Measurements from ENCODE around the gene CLASP1. TPM values are rescaled to one million over a fixed set of nuclear protein-coding genes. Genes with fewer than 3 reads are reported as not detected.
A peak's percentile ranks its signal among the peaks of the same experiment; 100 is the strongest.

Gene CLASP1
- total and polyA plus RNA-seq, 5 donors from 2014 or later: 8.7 to 72.1 (median 12.2) TPM

DNA sequence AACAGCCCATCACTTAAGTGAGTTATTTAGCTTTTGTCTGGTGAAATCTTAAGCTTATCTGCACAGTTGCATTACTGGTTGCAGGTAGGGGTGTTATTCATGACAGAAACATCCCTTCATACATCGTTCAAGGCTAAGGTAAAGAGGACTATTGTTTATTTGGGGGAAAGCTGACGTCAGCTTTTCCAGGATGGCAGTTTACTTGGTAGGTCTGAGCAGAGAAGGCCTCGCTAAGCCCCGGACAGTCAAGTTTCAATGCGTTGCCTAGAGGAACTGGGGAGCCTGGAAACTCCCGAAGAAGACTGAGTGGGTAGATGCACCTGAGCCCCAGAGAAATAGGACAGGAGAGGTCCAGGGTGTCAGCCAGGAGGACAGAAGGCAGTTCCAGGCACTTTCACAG lies 116.4 kb downstream of the CLASP1 start:
- Mint-ChIP-seq H3K4me3 (peak overlapping the region in 2 of 4 donors; percentile 48 to 94), H3K27me3 (no peaks in the 10 kb centered on the region), H3K27ac (peak overlapping the region in 1 of 3 donors; percentile 74), H3K4me1 (peaks cover 10 to 56% (median 43%) of the 10 kb centered on the region in 4 donors), H3K9me3 (no peaks in the 10 kb centered on the region), H3K36me3 (no peaks in the 10 kb centered on the region)
- no peaks in the 10 kb centered on the region for H3K27me3 ChIP-seq (ENCODE audit: control insufficient read depth, insufficient read depth, low read length)
- DNase-seq (no peak), ATAC-seq (ENCODE audit: low read depth in 2 of 2) (no peak)
- H3K4me3 ChIP-seq (ENCODE audit: low read depth, low read length): no peak overlapping the region
- H3K4me1 ChIP-seq (ENCODE audit: control insufficient read depth, insufficient read depth, low read length, poor library complexity, severe bottlenecking): peaks cover 21% of the 10 kb centered on the region
- no peak overlapping the region for H3K27ac ChIP-seq (ENCODE audit: insufficient read depth, low read length, poor library complexity, severe bottlenecking)
- H3K36me3 ChIP-seq (ENCODE audit: control insufficient read depth, insufficient read depth, low read length): no peaks in the 10 kb centered on the region
- no peaks in the 10 kb centered on the region for H3K9me3 ChIP-seq (ENCODE audit: control insufficient read depth in 2 of 2, low read length in 2 of 2)

DNA sequence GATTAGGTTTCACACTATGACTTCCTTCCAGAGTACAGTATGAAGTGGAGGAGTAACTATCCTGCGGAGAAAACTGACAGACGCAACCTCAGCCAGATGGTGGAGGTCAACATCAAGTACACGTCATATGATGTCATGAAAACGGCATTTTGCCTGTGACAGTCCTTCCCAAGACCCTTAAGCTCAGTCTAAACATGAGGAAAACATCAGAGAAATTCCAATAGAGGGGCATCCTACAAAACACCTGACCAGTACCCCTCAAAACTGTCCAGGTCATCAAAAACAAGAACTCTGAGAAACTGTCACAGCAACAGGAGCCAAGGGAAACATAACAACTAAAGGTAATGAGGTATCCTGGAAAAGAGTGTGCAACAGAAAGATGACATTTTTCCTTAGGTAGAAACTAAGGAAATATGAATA lies 116.9 kb downstream of the CLASP1 start:
- peak overlapping the region; percentile 7 to 94 (median 52) for H3K4me3 Mint-ChIP-seq
- no peaks in the 10 kb centered on the region for H3K36me3 ChIP-seq (ENCODE audit: control insufficient read depth, insufficient read depth, low read length)
- no peaks in the 10 kb centered on the region for H3K9me3 ChIP-seq (ENCODE audit: control insufficient read depth in 2 of 2, low read length in 2 of 2)
- peak overlapping the region; percentile 68 to 98 (median 85) for H3K27ac Mint-ChIP-seq
- H3K27me3 Mint-ChIP-seq: no peaks in the 10 kb centered on the region
- H3K4me3 ChIP-seq (ENCODE audit: low read depth, low read length): no peak overlapping the region
- H3K36me3 Mint-ChIP-seq: no peaks in the 10 kb centered on the region
- no peak overlapping the region for H3K27ac ChIP-seq (ENCODE audit: insufficient read depth, low read length, poor library complexity, severe bottlenecking)
- peaks cover 21% of the 10 kb centered on the region for H3K4me1 ChIP-seq (ENCODE audit: control insufficient read depth, insufficient read depth, low read length, poor library complexity, severe bottlenecking)
- H3K27me3 ChIP-seq (ENCODE audit: control insufficient read depth, insufficient read depth, low read length): no peaks in the 10 kb centered on the region
- DNase-seq (no peak), ATAC-seq (ENCODE audit: low read depth in 2 of 2) (no peak)
- peaks cover 6 to 50% (median 42%) of the 10 kb centered on the region in 4 donors for H3K4me1 Mint-ChIP-seq
- no peaks in the 10 kb centered on the region for H3K9me3 Mint-ChIP-seq

DNA sequence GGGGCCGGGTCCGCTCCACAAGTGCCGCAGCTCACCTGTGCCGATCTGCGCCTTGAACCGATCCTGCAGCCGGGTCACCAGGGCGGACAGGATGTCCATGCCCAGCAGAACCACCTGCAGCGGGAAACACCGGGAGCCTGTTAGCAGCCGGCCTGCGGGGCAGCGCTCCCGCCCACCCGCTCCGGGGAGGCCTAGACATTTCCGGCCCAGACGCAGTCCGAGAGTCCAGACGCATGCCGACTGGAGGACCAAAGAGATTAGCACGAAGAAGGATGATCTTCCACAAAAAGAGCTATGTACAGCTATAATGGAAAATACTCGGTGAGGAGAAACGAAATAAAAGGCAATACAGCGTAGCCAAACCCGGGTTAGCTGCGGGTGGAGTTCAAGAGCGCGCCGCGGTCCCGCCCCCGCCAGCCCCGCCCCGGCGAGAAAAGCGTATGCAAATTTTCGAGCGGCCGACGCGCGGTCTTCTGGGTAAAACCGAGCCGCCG lies 119.0 kb downstream of the CLASP1 start:
- peak overlapping the region; percentile 98 to 99 (median 99) for H3K27ac Mint-ChIP-seq
- Histone ChIP-seq H3K27ac (ENCODE audit: insufficient read depth, low read length, poor library complexity, severe bottlenecking) (peak overlapping the region; percentile 99), H3K36me3 (ENCODE audit: control insufficient read depth, insufficient read depth, low read length) (peaks cover 10% of the 10 kb centered on the region), H3K4me1 (ENCODE audit: control insufficient read depth, insufficient read depth, low read length, poor library complexity, severe bottlenecking) (peaks cover 21% of the 10 kb centered on the region), H3K9me3 (ENCODE audit: control insufficient read depth in 2 of 2, low read length in 2 of 2) (no peaks in the 10 kb centered on the region), H3K4me3 (ENCODE audit: low read depth, low read length) (peak overlapping the region; percentile 92), H3K27me3 (ENCODE audit: control insufficient read depth, insufficient read depth, low read length) (no peaks in the 10 kb centered on the region)
- H3K4me1 Mint-ChIP-seq: peaks cover 6 to 47% (median 40%) of the 10 kb centered on the region in 4 donors
- ATAC-seq (ENCODE audit: low read depth in 2 of 2): peak; percentile 76 to 78
- peak overlapping the region; percentile 93 to 95 (median 94) for H3K4me3 Mint-ChIP-seq
- peaks cover 5% of the 10 kb centered on the region for H3K36me3 Mint-ChIP-seq
- peak; percentile 74 to 92 (median 89) for DNase-seq
- no peaks in the 10 kb centered on the region for H3K9me3 Mint-ChIP-seq
- H3K27me3 Mint-ChIP-seq: no peaks in the 10 kb centered on the region

DNA sequence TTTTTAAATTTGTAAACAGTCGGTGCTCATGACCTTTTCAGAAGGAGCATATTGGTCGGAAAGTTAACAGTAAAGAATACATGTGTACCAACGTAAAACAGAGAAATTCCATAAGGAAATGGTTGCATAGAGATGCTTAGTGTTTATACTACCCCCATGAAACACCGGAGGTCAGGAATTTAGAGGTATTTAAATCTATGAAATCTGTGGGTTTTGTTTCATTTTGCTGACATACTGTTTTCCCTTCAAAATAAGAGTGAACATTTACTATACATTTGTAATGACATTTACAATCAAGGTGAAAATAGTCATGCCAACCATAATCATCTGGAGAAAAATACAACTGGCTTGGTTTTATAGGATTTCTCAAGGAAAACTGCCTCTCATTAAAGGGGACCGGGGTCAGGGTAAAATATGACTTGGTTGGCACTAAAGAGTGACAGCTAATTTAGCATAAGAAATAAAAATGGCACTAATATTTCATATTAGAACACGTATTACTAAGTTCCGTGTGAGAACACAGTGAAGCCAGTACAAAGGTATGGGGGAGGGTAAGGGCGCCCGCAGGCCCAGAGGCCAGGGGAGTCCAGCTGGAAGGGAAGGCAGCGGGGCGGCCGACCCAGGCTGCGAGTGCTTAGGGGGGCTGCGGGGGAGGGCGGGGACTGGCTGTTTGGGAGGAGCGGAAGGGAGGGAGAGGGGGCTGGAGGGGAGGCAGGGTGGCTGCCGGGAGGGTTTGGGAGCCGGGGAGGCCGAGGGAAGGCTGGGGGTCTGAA lies 119.6 kb downstream of the CLASP1 start:
- H3K4me1 ChIP-seq (ENCODE audit: control insufficient read depth, insufficient read depth, low read length, poor library complexity, severe bottlenecking): peaks cover 21% of the 10 kb centered on the region
- peak overlapping the region; percentile 93 to 95 (median 94) for H3K4me3 Mint-ChIP-seq
- H3K27me3 ChIP-seq (ENCODE audit: control insufficient read depth, insufficient read depth, low read length): no peaks in the 10 kb centered on the region
- H3K36me3 ChIP-seq (ENCODE audit: control insufficient read depth, insufficient read depth, low read length): peaks cover 16% of the 10 kb centered on the region
- H3K9me3 ChIP-seq (ENCODE audit: control insufficient read depth in 2 of 2, low read length in 2 of 2): no peaks in the 10 kb centered on the region
- H3K9me3 Mint-ChIP-seq: no peaks in the 10 kb centered on the region
- ATAC-seq (ENCODE audit: low read depth in 2 of 2): no peak
- H3K36me3 Mint-ChIP-seq: peaks cover 8% of the 10 kb centered on the region
- peak overlapping the region; percentile 63 for H3K4me3 ChIP-seq (ENCODE audit: low read depth, low read length)
- no peaks in the 10 kb centered on the region for H3K27me3 Mint-ChIP-seq
- peaks cover 6 to 47% (median 39%) of the 10 kb centered on the region in 4 donors for H3K4me1 Mint-ChIP-seq
- H3K27ac ChIP-seq (ENCODE audit: insufficient read depth, low read length, poor library complexity, severe bottlenecking): peak overlapping the region; percentile 99
- H3K27ac Mint-ChIP-seq: peak overlapping the region; percentile 98 to 99 (median 99)
- DNase-seq: peak in 1 of 3 donors; percentile 11

DNA sequence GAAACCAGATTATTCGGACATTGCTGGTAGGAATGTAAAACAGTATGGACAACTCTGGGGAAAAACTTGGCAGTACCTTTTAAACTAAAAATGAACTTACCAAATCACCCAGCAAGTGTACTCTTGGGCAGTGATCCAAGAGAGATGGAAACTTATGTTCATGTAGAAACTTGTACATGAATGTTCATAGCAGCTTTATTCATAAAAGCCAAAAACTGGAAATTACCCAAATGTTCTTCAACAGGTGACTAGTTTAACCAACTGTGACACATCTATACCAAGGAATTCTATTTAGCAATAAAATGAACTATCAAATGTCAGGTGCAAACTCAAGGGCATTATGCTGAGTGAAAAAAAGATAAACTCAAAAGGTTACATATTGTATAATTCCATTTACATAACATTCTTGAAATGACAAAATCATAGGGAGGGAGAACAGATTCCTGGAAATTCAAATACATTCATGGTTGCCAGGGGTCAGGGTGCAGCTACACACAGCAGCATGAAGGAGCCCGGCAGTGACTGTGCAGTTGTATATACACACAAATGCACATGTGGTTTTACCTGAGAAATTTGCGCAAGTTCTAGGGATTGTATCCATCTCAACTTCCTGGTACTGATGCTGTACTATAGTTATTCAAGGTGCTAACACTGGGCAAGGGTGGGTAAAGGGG lies 122.1 kb downstream of the CLASP1 start:
- H3K9me3 Mint-ChIP-seq: no peaks in the 10 kb centered on the region

DNA sequence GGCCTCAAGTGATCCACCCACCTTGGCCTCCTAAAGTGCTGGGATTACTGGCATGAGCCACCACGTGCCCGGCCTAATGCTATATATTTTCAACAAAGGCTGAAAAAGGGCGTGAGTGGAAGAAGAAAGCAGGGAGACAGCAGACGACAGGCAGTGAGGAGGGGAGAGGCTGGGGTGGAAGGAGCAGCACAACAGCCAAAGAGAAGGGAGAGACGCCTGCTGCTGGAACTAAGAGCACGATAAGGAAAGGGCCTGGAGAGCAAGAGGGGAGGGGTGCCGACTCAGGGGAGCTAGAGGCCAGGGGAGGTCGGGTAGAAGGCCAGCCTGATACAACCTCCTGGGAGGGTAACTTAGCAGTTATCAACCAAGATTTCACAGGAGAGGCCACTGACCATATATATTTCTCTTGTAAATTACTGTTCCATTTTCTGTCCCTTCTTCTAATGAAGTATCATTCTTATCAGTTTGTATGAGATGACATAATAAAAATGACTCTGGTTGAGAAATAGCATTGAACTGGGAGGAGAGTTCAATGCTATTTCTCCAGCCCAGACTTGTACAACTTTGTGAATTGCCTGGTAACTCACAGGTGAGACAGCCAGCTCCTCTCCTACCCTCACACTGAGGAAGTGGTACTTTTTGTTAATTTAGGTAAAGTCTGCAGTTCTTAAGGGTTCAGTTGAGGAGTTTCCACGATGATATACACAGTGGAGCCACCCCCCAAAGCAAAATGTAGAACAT lies 124.4 kb downstream of the CLASP1 start:
- no peak for ATAC-seq (ENCODE audit: low read depth in 2 of 2)
- Mint-ChIP-seq H3K4me1 (peaks cover 0 to 21% (median 20%) of the 10 kb centered on the region in 4 donors), H3K4me3 (peak overlapping the region in 1 of 4 donors; percentile 19), H3K27me3 (no peaks in the 10 kb centered on the region), H3K27ac (peak overlapping the region in 1 of 3 donors; percentile 62), H3K36me3 (peaks cover 18% of the 10 kb centered on the region), H3K9me3 (no peaks in the 10 kb centered on the region)
- Histone ChIP-seq H3K4me1 (ENCODE audit: control insufficient read depth, insufficient read depth, low read length, poor library complexity, severe bottlenecking) (peaks cover 12% of the 10 kb centered on the region), H3K27me3 (ENCODE audit: control insufficient read depth, insufficient read depth, low read length) (no peaks in the 10 kb centered on the region), H3K27ac (ENCODE audit: insufficient read depth, low read length, poor library complexity, severe bottlenecking) (no peak overlapping the region), H3K4me3 (ENCODE audit: low read depth, low read length) (no peak overlapping the region), H3K36me3 (ENCODE audit: control insufficient read depth, insufficient read depth, low read length) (peaks cover 50% of the 10 kb centered on the region), H3K9me3 (ENCODE audit: control insufficient read depth in 2 of 2, low read length in 2 of 2) (no peaks in the 10 kb centered on the region)
- no peak for DNase-seq

More for the DNA sequence above, 122.1 kb downstream of the CLASP1 start:
- no peaks in the 10 kb centered on the region for H3K9me3 ChIP-seq (ENCODE audit: control insufficient read depth in 2 of 2, low read length in 2 of 2)
- peak overlapping the region in 3 of 4 donors; percentile 12 to 47 (median 22) for H3K4me3 Mint-ChIP-seq
- H3K27me3 Mint-ChIP-seq: no peaks in the 10 kb centered on the region
- DNase-seq (peak in 1 of 3 donors; percentile 72), ATAC-seq (ENCODE audit: low read depth in 2 of 2) (no peak)
- H3K27ac Mint-ChIP-seq: peak overlapping the region in 1 of 3 donors; percentile 71
- no peaks in the 10 kb centered on the region for H3K27me3 ChIP-seq (ENCODE audit: control insufficient read depth, insufficient read depth, low read length)
- no peak overlapping the region for H3K4me3 ChIP-seq (ENCODE audit: low read depth, low read length)
- H3K27ac ChIP-seq (ENCODE audit: insufficient read depth, low read length, poor library complexity, severe bottlenecking): no peak overlapping the region
- peaks cover 6 to 33% (median 27%) of the 10 kb centered on the region in 4 donors for H3K4me1 Mint-ChIP-seq
- H3K4me1 ChIP-seq (ENCODE audit: control insufficient read depth, insufficient read depth, low read length, poor library complexity, severe bottlenecking): peaks cover 21% of the 10 kb centered on the region
- H3K36me3 ChIP-seq (ENCODE audit: control insufficient read depth, insufficient read depth, low read length): peaks cover 32% of the 10 kb centered on the region
- H3K36me3 Mint-ChIP-seq: peaks cover 10% of the 10 kb centered on the region

DNA sequence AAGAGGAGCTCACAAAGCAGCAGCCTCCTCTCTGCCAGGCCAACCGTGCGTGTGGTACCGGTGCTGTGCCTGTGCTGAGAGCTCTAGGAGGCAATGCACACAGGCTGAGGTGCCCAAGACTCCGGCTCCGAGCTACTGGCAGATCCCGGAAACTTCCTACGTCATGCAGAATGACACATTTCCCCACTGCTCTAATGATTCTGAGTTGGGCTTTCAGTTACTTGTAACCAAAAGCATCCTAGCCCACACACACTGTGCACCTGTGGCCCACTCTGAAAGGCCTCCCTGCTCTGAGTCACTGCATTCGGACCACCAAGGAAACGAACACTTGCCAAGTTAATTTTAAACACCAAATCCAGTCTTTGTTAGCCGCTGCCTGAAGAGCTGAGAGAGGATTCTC lies 127.9 kb downstream of the CLASP1 start:
- H3K27ac ChIP-seq (ENCODE audit: insufficient read depth, low read length, poor library complexity, severe bottlenecking): no peak overlapping the region
- ATAC-seq (ENCODE audit: low read depth in 2 of 2) (no peak), DNase-seq (no peak)
- H3K27me3 ChIP-seq (ENCODE audit: control insufficient read depth, insufficient read depth, low read length): no peaks in the 10 kb centered on the region
- Mint-ChIP-seq H3K9me3 (no peaks in the 10 kb centered on the region), H3K4me1 (peaks cover 0 to 6% (median 0%) of the 10 kb centered on the region in 4 donors), H3K4me3 (no peak overlapping the region), H3K36me3 (peaks cover 33% of the 10 kb centered on the region), H3K27ac (peak overlapping the region in 1 of 3 donors; percentile 33), H3K27me3 (no peaks in the 10 kb centered on the region)
- no peaks in the 10 kb centered on the region for H3K4me1 ChIP-seq (ENCODE audit: control insufficient read depth, insufficient read depth, low read length, poor library complexity, severe bottlenecking)
- H3K4me3 ChIP-seq (ENCODE audit: low read depth, low read length): no peak overlapping the region
- no peaks in the 10 kb centered on the region for H3K9me3 ChIP-seq (ENCODE audit: control insufficient read depth in 2 of 2, low read length in 2 of 2)
- peaks cover 55% of the 10 kb centered on the region for H3K36me3 ChIP-seq (ENCODE audit: control insufficient read depth, insufficient read depth, low read length)

All from CD4-positive, CD25-positive, alpha-beta regulatory T cell (primary cell).